ENCODE data around the gene MYO9B. TPM values are rescaled to one million over a fixed set of nuclear protein-coding genes. Genes with fewer than 3 reads are reported as not detected.
A peak's percentile ranks its signal among the peaks of the same experiment; 100 is the strongest.
"Not testable (repeated sequence)": the region's sequence is repeated elsewhere in the genome, so short reads cannot be mapped to it uniquely, and the experiment has no call there.

MYO9B gene
- polyA plus RNA-seq, 1 donor: 64.1 TPM

- no peak for DNase-seq
Measured at GRCh38 chr19:17114414-17114831, 38.8 kb downstream of the MYO9B start.

- DNase-seq: no peak
Measured at GRCh38 chr19:17116996-17117702, 41.6 kb downstream of the MYO9B start.

DNA sequence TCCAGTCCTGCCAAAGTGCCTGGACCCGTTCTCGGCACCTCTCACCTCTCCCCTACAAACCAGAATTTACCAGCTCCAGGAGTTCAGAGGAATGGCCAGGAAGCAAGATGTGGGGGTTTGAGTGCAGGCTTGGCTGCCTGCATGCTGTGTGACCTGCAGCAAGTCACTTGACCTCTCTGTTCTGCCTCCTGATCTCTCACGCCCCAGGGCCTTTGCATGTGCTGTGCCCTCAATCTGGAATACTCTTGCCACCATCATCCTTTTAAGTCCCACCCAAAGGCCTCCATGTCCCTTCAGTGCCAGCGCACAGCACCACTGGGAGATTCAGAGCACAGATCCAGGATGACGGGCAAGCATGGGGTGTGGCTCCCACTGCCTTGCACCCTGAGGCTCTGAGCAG is 43.4 kb downstream of the MYO9B start:
- no peak for DNase-seq

DNA sequence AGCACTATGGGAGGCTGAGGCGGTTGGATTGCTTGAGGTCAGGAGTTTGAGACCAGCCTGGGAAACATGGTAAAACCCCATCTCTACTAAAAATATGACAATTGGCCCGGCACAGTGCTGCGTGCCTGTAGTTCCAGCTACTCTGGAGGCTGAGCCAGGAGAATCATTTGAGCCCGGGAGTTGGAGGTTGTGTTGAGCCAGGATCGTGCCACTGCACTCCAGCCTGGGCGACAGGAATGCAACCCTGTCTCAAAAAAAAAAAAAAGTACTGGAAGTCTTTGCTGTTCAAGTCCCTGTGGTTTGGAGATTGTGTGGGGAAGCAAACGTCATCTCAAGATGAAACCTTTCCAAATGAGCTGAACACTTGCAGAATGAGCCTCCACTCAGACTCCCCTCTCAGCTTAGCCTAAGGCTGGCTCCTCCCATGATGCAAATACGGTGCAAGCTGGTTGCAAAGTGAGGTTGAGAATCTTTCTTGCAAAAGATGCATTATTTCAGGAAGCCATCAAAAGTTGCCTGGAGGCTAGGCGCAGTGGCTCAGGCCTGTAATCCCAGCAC is 46.2 kb downstream of the MYO9B start:
- no peak for DNase-seq

GRCh38 chr19:17123041-17123440 is 47.5 kb downstream of the MYO9B start:
- DNase-seq: no peak

DNA sequence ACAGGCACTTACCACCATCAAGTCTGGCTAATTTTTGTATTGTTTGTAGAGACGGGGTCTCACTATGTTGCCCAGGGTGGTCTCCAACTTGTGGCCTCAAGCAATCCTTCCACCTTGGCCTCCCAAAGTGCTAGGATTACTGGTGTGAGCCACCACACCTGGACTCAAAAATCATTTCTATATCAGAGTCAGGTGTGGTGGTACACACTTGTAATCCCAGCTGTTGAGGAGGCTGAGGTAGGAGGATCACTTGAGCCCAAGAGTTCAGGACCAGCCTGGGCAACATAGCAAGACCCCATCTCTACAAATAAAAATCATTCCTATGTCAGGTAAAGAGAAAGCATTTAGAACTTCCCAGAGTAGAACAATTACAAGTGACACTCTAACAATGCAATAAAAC is 48.4 kb downstream of the MYO9B start:
- no peak for DNase-seq

- DNase-seq: no peak
Measured at GRCh38 chr19:17125062-17125727, 49.6 kb downstream of the MYO9B start.

- DNase-seq: no peak
Measured at GRCh38 chr19:17125728-17126677, 50.4 kb downstream of the MYO9B start.

GRCh38 chr19:17127671-17128070 is 52.1 kb downstream of the MYO9B start:
- no peak for DNase-seq

GRCh38 chr19:17128403-17128802 is 52.8 kb downstream of the MYO9B start:
- DNase-seq: no peak

DNA sequence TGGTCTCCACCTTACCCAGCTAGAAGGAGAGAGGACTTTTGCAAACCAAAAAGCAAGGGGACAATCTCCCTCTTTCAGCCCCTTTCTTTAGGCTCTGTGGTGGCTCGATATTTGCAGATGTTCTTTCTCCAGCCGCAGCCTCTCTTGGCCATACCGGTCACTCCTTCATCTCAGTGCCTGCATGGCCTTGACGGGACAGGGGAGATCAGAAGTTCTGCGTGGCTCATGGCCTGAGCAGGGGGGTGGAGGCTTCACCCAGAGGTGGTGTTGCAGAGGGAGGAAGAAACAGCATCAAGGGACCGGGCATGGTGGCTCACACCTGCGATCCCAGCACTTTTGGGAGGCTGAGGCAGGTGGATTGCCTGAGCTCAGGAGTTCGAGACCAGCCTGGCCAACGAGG is 53.2 kb downstream of the MYO9B start:
- DNase-seq: no peak

DNA sequence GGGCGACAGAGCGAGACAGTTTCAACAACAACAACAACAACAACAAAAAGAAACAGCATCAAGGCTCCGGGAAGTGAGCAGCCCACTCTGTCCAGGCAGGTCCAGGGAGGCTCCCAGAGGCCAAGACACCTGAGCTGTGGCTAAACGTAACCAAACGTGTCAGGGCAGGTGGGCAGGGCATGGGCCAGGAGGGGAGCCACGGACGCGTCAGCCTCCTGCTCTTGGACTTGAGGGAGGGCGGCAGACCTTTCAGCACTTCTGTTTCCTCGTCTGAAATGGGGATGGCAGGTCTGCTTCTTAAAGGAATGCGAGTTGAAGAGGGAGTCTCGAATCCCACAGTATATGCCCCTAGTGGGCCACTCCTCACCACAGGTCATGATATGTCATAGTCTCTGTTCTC is 53.8 kb downstream of the MYO9B start:
- DNase-seq: no peak

- peak; percentile 96 for DNase-seq
Measured at GRCh38 chr19:17135001-17135853, 59.6 kb downstream of the MYO9B start.

DNA sequence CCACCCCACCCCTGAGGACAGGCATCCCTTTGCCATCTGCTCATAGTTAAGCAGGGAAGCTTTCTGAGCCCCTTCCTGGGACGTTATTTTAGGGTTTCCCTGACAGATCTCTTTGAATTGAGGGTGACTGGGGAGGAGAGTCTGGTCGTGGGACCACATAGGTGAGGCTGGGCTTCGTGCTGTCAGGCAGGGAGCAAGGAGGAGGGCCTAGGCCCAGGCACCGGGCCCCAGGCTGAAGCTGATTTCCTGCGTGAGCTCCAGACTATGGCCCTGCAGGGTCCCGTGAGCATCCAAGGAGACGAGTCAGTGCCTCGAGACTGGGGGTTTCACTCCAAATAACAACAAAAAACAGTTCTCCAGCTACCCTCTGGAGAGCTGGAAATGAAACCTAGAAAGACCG is 60.4 kb downstream of the MYO9B start:
- no peak for DNase-seq

DNA sequence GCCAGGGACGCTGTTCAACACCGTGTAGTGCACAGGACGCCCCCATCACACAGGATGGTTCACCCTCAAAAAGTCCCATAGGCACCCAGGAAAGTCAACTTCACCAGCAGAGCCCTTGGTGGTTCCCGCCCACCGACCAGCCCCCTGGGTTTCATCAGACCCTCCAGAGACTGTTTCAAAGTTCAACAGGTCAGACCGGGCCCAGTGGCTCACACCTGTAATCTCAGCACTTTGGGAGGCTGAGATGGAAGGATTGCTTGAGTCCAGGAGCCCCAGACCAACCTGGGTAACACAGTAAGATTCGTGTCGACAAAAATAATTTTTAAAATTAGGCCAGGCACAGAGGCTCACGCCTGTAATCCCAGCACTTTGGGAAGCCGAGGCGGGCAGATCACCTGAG is 61.0 kb downstream of the MYO9B start:
- DNase-seq: no peak

DNA sequence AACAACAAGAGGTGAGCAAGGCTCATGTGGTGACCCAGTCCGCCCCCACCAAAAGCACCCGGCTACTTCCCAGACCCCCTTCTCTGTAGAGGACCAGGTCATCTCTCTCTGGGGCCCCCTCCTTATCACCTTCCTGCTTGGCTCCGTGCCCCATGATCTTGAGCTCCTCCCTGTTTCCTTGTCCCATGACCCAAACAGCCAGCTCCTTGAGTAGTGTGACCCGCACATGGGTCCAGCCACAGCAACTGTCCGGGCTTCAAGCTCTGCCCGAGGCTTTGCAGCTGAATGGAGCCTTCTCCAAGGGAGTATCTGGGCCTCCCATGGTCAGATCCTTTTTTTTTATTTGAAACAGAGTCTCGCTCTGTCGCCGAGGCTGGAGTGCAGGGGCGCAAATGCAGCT is 61.8 kb downstream of the MYO9B start:
- no peak for DNase-seq

- not testable (repeated sequence) for DNase-seq
Measured at GRCh38 chr19:17138052-17138846, 62.7 kb downstream of the MYO9B start.

DNA sequence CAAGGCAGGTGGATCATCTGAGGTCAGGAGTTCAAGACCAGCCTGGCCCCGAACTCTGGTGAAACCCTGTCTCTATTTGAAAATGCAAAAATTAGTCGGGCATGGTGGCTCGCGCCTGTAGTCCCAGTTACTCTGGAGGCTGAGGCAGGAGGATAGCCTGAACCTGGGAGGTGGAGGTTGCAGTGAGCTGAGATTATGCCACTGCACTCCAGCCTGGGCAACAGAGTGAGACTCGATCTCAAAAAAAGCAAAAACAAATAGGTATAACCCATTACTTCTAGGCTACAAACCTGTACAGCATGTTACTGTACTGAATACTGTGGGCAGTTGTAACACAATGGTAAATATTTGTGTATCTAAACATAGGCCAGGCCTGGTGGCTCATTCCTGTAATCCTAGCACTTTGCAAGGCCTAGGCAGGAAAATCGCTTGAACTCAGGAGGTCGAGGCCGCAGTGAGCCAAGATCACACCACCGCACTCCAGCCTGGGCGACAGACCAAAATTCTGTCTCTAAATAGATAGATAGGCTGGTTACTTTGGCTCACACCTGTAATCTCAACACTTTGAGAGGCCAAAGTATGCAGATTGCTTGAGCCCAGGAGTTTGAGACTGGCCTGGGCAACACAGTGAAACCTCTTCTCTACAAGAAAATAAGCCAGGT is 63.5 kb downstream of the MYO9B start:
- no peak for DNase-seq

GRCh38 chr19:17144771-17145170 is 69.2 kb downstream of the MYO9B start:
- DNase-seq: not testable (repeated sequence)

Data from left kidney (tissue), 2 donors.